Measurements from ENCODE around the gene ATXN1. TPM values are rescaled to one million over a fixed set of nuclear protein-coding genes. Genes with fewer than 3 reads are reported as not detected.

Gene ATXN1
- total and polyA plus RNA-seq, 2 of the 13 experiments (the other 11 are each of a cell fraction or from before 2014, with no cell fraction given) = 20.7 to 39.5 TPM

GRCh38 chr6:16730738-16731477 is 30.4 kb downstream of the ATXN1 start (continued):
- TF ChIP-seq ZNF275 (CRISPR knock-in tag; IDR thresholded peaks at IDR 0.05; ENCODE audit: borderline replicate concordance) (no peak), ZNF3 (CRISPR knock-in tag; IDR thresholded peaks at IDR 0.05) (no peak), BORCS8-MEF2B (CRISPR knock-in tag; IDR thresholded peaks at IDR 0.05) (no peak), FOXK1 (CRISPR knock-in tag; IDR thresholded peaks at IDR 0.05; ENCODE audit: borderline replicate concordance, low read depth) (no peak), CTCF (CRISPR knock-in tag; IDR thresholded peaks at IDR 0.05) (no peak), NFIC (IDR thresholded peaks at IDR 0.05; ENCODE audit: low read length) (peak; percentile 35; the same call in 1 of the 2 replicates), FOXA1 (IDR thresholded peaks at IDR 0.05) (no peak), FOXA1 (CRISPR knock-in tag; IDR thresholded peaks at IDR 0.05) (peak; percentile 58)

- WGBS (ENCODE audit: low lambda C conversion rate) = 79% methylated on average over 8 of the region's 8 CpGs
- Histone ChIP-seq H3K4me3 (replicated peaks in 1 of 3; ENCODE audit: insufficient read depth in 1 of 3, low read depth in 2 of 3, low read length in 3 of 3) (peak overlapping the region in 2 of 3 experiments; percentile 6 to 42; a peak in 3 of 6 replicates), H2AFZ (ENCODE audit: low read length) (no peak overlapping the region), H3K9me3 (ENCODE audit: low read length) (no peaks in the 10 kb centered on the region), H3K79me2 (ENCODE audit: insufficient read depth, low read length) (peaks cover 30% of the 10 kb centered on the region), H4K20me1 (ENCODE audit: insufficient read depth, low read length) (no peaks in the 10 kb centered on the region), H3K36me3 (replicated peaks in 1 of 2; ENCODE audit: control insufficient read depth in 1 of 2, insufficient read depth in 2 of 2, low read length in 2 of 2) (peaks cover 0 to 3% of the 10 kb centered on the region in 2 experiments; a peak in 2 of 5 replicates), H3K27ac (ENCODE audit: extremely low read length, insufficient read depth, low read length) (peak overlapping the region; percentile 79), H3K27me3 (ENCODE audit: control insufficient read depth in 1 of 2, insufficient read depth in 2 of 2, low read length in 2 of 2) (no peaks in the 10 kb centered on the region), H3K4me2 (ENCODE audit: low read depth, low read length) (peak overlapping the region; percentile 70), H3K4me1 (ENCODE audit: insufficient read depth, low read length) (peaks cover 98% of the 10 kb centered on the region), H3K9ac (ENCODE audit: insufficient read depth, low read depth, low read length) (peak overlapping the region; percentile 41)
- no peak for FAIRE-seq
- intact Hi-C loops (cut with micrococcal nuclease; ENCODE audit: unreplicated experiment) (loop anchor here (1.0 to 2.0 kb wide), 4 partner anchors 23 to 47 kb away; partner anchors contain the start of gene ATXN1), in situ Hi-C loops (cut with HindIII; ENCODE audit: extremely low pct_ligation_motif_present, low pct_unique_long_range_greater_than_20kb) (loop anchor here (5.0 kb wide), 1 partner anchor 42 kb away; no protein-coding TSS in a partner anchor)
- no TSS peak for BruUV-seq (replicated peaks)
- CTCF ChIA-PET (ENCODE audit: low intra/inter-chr PET ratio, low total read pairs) = no interaction called here
- DNase-seq (ENCODE audit: low spot score) = no peak
- ATAC-seq = no peak
- POLR2A ChIA-PET = interaction anchor here (0.7 to 3.7 kb wide), 18 partner anchors 10 to 154 kb away, joined by 3 to 24 read pairs (median 5); partner anchors contain the start of gene ATXN1
- TF ChIP-seq ZKSCAN8 (CRISPR knock-in tag; IDR thresholded peaks at IDR 0.05; ENCODE audit: borderline replicate concordance) (peak; percentile 92), ZFP91 (CRISPR knock-in tag; IDR thresholded peaks at IDR 0.05; ENCODE audit: borderline replicate concordance) (0 out of 2 replicates have a peak, but pooled peaks have one; percentile 20), GZF1 (CRISPR knock-in tag; IDR thresholded peaks at IDR 0.05) (0 out of 2 replicates have a peak, but pooled peaks have one; percentile 4), PITX1 (CRISPR knock-in tag; IDR thresholded peaks at IDR 0.05) (no peak), ZNF441 (CRISPR knock-in tag; IDR thresholded peaks at IDR 0.05; ENCODE audit: borderline replicate concordance) (no peak), TBP (CRISPR knock-in tag; IDR thresholded peaks at IDR 0.05) (no peak), SSRP1 (CRISPR knock-in tag; IDR thresholded peaks at IDR 0.05) (no peak), SALL1 (CRISPR knock-in tag; IDR thresholded peaks at IDR 0.05) (no peak), ZKSCAN1 (IDR thresholded peaks at IDR 0.05; ENCODE audit: low read length) (peak; percentile 86; the same call in 1 of the 2 replicates), ETV6 (CRISPR knock-in tag; conservative IDR thresholded peaks at IDR 0.05) (no peak)
Measured at GRCh38 chr6:16729744-16730143, 31.5 kb downstream of the ATXN1 start.
